ENCODE results near the gene PRPF38B. TPM values are rescaled to one million over a fixed set of nuclear protein-coding genes. Genes with fewer than 3 reads are reported as not detected.

The PRPF38B gene, protein sequence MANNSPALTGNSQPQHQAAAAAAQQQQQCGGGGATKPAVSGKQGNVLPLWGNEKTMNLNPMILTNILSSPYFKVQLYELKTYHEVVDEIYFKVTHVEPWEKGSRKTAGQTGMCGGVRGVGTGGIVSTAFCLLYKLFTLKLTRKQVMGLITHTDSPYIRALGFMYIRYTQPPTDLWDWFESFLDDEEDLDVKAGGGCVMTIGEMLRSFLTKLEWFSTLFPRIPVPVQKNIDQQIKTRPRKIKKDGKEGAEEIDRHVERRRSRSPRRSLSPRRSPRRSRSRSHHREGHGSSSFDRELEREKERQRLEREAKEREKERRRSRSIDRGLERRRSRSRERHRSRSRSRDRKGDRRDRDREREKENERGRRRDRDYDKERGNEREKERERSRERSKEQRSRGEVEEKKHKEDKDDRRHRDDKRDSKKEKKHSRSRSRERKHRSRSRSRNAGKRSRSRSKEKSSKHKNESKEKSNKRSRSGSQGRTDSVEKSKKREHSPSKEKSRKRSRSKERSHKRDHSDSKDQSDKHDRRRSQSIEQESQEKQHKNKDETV
- total RNA-seq: 7.9 and 20.5 TPM in 2 replicates

DNA sequence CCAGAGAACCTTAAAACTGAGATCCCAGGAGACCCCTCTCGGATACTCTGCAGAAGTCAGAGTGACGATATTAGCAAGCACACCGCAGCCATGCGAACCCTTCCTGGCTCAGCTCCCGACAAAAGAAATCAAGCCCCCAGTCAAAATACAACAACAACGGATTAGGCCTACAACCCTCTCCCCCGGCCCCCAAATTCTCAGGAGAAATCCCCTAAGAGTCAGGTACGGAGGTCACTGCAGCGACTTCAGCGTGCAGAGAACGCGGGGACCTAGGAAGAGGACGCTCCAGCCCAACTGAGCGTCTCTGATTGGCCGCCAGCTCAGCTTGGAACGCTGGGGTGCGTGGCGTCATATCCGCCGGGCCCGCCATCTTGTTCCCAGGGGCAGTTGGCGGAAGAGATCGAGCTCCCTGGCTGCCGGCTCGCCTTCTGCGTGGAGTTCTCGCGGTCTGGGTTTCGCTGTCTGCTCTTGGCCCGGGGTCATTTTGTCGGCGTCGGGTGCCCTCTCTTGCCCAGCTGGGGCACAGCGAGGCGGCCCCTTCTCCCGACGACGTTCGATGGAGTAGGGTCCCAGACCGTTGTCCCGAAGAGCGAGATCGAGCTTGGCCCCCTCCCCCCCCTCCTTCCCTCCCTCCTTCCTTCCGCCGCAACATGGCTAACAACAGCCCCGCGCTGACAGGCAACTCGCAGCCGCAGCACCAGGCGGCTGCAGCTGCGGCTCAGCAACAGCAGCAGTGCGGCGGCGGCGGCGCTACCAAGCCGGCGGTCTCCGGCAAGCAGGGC lies at the start of gene PRPF38B:
TSS of gene PRPF38B (plus strand) at position 369 of the 782 bp plus-strand sequence. CDS start at position 651, 282 bp downstream.

DNA sequence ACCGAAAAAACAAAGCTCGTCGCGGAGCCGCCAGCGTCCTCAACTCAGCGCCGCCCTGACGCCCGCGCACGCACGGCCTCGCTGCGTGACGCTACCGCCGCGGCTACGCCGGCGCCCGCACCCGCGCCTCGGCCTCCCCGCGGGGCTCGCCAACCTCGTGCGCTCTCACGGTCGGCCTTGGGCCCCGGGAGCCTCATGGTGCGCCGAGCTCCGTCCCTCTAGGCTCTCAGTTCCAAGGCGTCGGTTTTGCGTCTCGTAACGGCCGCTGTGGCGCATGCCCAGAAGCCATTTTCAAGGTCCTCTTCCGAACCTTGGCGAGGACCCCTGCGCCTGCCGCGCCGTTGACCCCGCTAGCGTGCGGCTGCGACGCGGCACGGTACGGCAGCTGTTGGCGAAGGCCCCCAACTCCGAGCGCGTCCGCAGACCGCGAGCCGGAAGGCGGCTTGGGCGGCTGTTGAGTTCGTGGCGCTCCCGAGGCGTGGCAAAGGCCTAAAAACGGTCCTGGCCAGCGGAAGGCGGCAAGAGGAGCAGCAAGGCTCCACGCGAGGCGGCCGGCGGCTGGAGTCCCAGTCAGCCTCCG lies 31.0 kb upstream of the PRPF38B start, which contains the start of gene HENMT1:
TSS of gene HENMT1 (minus strand) at position 64 of the 580 bp plus-strand sequence. CDS start 1,209 bp downstream, outside the sequence.

DNA sequence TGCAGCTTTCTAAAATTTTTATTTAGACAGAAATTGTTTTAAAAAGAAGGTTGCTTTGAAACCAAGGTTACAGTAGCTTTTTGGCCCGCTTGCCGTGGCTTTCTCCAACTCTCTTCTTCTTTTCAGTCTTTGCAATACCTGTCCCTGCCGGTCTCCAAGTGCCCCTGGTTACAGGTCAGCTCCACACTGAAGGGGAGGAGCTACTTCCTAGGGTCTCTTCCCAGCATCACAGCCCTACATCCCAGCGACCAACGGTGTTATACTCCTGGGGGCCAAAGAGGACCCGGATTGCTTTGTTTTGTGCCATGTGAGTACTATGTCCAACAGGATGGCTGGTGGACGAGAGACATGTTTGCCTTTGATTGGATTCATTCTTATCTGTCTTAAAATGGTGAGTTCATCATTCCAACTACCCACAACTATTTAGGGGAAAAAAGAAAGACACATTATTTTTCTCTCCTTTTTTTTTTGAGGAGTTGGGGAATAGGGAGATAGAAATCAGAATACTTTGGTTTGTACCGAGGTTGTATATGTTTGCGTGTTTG lies 20.6 kb downstream of the PRPF38B start, which contains the start of gene FNDC7:
TSS of gene FNDC7 (plus strand) at position 303 of the 545 bp plus-strand sequence. CDS start at position 329, 26 bp downstream.

DNA sequence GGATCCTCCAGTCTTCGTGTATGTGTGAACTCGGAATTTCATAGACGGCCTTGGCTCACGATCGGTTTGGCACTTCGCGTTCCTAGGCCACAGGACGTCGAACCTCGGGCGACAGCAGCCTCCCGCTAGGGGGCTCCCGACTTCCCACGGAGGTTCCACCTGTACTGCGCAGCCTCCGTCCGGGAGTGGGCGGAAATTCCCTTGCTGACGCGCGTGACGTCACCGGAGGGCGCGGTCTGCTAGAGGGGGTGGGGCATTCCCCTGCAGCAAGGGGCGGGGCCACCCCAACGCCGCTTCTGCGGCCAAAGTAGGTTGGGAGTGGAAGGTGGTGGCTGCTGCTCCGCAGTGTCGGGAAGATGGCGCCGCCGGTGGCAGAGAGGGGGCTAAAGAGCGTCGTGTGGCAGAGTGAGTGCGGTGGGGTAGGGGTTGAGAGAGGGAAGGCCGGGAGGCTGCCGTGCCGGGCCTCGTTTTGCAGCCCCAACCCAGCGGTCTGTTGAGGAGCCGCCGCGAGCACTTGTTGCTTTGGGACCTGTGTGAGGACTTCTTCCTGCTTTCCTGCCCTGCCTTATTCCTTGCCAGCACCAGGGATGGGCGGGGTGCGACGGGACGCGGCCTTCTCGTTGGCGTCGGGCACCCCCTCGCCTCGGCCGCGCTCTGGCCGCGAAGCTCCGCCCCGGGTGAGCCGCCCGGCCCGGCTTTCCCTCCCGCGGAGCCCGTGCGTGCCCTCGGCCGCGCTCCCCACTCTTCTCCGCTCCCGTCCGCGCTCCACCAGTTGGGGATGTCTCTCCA lies 54.5 kb downstream of the PRPF38B start, which contains the start of gene STXBP3:
TSS of gene STXBP3 (plus strand) at position 293 of the 789 bp plus-strand sequence. CDS start at position 357, 64 bp downstream.

Other genes starting within 250 kb of the PRPF38B start
- gene NBPF6, start 242.0 kb upstream of the PRPF38B start, total RNA-seq: not detected in 2 replicates
- 1.1 and 1.9 TPM in 2 replicates for gene EEIG2, start 132.2 kb upstream of the PRPF38B start, total RNA-seq
- 1.9 and 2.2 TPM in 2 replicates for gene HENMT1, start 31.2 kb upstream of the PRPF38B start, total RNA-seq
- gene FNDC7, start 20.6 kb downstream of the PRPF38B start, total RNA-seq: under 0.01 TPM in 1 of 2 replicates, not detected in the other
- gene STXBP3, start 54.4 kb downstream of the PRPF38B start, total RNA-seq: 37.2 and 89.1 TPM in 2 replicates
- gene AKNAD1, start 164.8 kb downstream of the PRPF38B start, total RNA-seq: 0.13 TPM in 1 of 2 replicates, not detected in the other
- 6.8 and 16.4 TPM in 2 replicates for gene GPSM2, start 184.7 kb downstream of the PRPF38B start, total RNA-seq

Measured in bladder microvascular endothelial cell (primary cell).